Left lung (tissue), 10 donors: ENCODE data around the gene DDX25. TPM values are rescaled to one million over a fixed set of nuclear protein-coding genes. Genes with fewer than 3 reads are reported as not detected.
A peak's percentile ranks its signal among the peaks of the same experiment; 100 is the strongest.

Experiments
- ATAC-seq: fragments of 200-7000 bp; cut with Tn5 transposase; one replicate; pipeline ENCODE4 v1.9.1; 2020; ENCODE audit warnings: moderate library complexity
- DNase-seq, 4 donors: peaks; one replicate each; pipeline ENCODE4 v3.0.0-alpha.2; 2013 to 2020
- H3K27ac ChIP-seq, 2 donors: fragments of 200-600 bp; sonication (generic) in 1 of 2; one replicate each; pipeline versions ENCODE4 v1.5.0 to v1.8.0; 2020 to 2021
- H3K27me3 ChIP-seq, 2 donors: fragments of 200-600 bp; sonication (generic) in 1 of 2; one replicate each; pipeline versions ENCODE4 v1.5.0 to v1.8.0; 2020 to 2021
- H3K36me3 ChIP-seq, 2 donors: fragments of 200-600 bp; sonication (generic) in 1 of 2; one replicate each; pipeline versions ENCODE4 v1.5.0 to v1.8.0; 2020 to 2021
- H3K4me1 ChIP-seq, 2 donors: fragments of 200-600 bp; one replicate each; pipeline ENCODE4 v1.8.0; 2021
- H3K4me3 ChIP-seq, 2 donors: fragments of 200-600 bp; sonication (generic) in 1 of 2; one replicate each; pipeline versions ENCODE4 v1.5.0 to v1.8.0; 2020 to 2021; ENCODE audit warnings: mild to moderate bottlenecking in 1 of 2
- H3K9me3 ChIP-seq, 2 donors: fragments of 200-600 bp; sonication (generic) in 1 of 2; one replicate each; pipeline versions ENCODE4 v1.5.0 to v1.8.0; 2020 to 2021
- intact Hi-C, 2 donors: fragments of 100-400 bp; cut with DNase I; formaldehyde crosslinking; loops; one replicate each; pipeline versions ENCODE4 v1.11.2 to v1.14.2; 2022
- polyA plus RNA-seq, 6 donors: library from polyadenylated mRNA; unstranded; fragments of 120-200 nt; gene quantifications; one replicate each; pipeline ENCODE4 v1.2.1, GENCODE V29; 2013; ENCODE audit not compliant: insufficient read length in 6 of 6
- total RNA-seq, 2 donors: library from RNA; stranded (reverse); fragmentation: NEBNext Ultra II Directional; extraction: Animal tissue kit (Norgen Biotek cat#: 25700); gene quantifications; one replicate each; pipeline ENCODE4 v1.2.1, GENCODE V29; 2021
- TF ChIP-seq, protein P1 (sequence below), 2 donors: fragments of 200-600 bp; sonication (generic) in 1 of 2; IDR thresholded peaks; one replicate each; pipeline versions ENCODE4 v1.5.0 to v1.8.0; 2021; ENCODE audit warnings: antibody characterized with exemption in 2 of 2
- donor health status: DM: no; HTN: yes; CAD: no.
- donor health status: DM: no; HTN: no; CAD: no.

The DDX25 gene
- total and polyA plus RNA-seq, 8 donors = 0.47 to 2.5 (median 2.0) TPM; not detected in 1

DNA sequence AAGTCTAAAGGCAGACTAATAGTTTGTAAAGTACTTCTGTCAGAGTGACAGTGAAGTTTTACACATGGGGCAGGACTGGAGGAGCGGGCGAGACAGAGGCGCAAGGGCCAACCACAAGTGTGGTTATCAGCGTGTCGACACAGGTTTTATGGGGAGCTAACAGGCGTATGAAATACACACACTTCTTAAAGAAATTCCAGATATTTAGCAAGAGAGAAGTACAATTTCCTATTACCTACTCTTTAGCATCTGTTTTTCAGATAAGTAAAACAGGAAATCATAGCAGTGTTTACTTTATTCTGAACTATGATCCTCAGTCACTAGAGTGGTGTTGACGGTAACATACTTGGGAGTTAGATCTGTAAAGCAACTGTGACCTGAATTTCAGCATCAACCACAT, 64.0 kb downstream of the DDX25 start:
- H3K36me3 ChIP-seq = no peaks in the 10 kb centered on the region
- H3K4me1 ChIP-seq = peaks cover 0 to 8% of the 10 kb centered on the region in 2 donors
- intact Hi-C loops = no loop called here
- H3K4me3 ChIP-seq = no peak overlapping the region
- no peaks in the 10 kb centered on the region for H3K9me3 ChIP-seq
- peak in 2 of 4 donors; percentile 77 to 86 for DNase-seq
- ATAC-seq = peak; percentile 80
- peak overlapping the region in 1 of 2 donors; percentile 19 for H3K27ac ChIP-seq
- TF ChIP-seq, protein P1, sequence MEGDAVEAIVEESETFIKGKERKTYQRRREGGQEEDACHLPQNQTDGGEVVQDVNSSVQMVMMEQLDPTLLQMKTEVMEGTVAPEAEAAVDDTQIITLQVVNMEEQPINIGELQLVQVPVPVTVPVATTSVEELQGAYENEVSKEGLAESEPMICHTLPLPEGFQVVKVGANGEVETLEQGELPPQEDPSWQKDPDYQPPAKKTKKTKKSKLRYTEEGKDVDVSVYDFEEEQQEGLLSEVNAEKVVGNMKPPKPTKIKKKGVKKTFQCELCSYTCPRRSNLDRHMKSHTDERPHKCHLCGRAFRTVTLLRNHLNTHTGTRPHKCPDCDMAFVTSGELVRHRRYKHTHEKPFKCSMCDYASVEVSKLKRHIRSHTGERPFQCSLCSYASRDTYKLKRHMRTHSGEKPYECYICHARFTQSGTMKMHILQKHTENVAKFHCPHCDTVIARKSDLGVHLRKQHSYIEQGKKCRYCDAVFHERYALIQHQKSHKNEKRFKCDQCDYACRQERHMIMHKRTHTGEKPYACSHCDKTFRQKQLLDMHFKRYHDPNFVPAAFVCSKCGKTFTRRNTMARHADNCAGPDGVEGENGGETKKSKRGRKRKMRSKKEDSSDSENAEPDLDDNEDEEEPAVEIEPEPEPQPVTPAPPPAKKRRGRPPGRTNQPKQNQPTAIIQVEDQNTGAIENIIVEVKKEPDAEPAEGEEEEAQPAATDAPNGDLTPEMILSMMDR (IDR thresholded peaks at IDR 0.05) = no peak
- no peaks in the 10 kb centered on the region for H3K27me3 ChIP-seq

DNA sequence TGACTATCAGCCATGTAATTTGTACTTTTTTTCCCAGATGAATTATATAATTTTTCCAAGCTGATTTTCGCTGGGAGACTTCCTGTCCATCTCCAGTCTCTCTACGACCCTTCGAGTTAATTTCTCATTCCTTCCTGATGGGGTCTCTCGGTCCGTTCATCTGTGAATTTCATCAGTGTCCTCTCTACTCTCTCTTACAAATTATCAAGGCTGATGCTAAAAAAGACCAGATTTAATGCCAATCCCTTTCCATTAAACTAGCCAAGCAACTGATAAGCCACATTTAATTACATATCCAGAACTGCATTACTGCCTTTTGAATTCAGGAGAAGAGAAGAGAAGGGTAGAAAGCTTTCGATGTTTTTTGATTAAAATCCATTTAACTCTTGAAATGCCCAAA, 67.3 kb downstream of the DDX25 start:
- H3K4me3 ChIP-seq = no peak overlapping the region
- intact Hi-C loops = no loop called here
- H3K9me3 ChIP-seq = no peaks in the 10 kb centered on the region
- peaks cover 0 to 8% of the 10 kb centered on the region in 2 donors for H3K4me1 ChIP-seq
- ATAC-seq (no peak), DNase-seq (peak in 1 of 4 donors; percentile 51)
- TF ChIP-seq, protein P1 (IDR thresholded peaks at IDR 0.05) = no peak
- H3K27ac ChIP-seq = no peak overlapping the region
- no peaks in the 10 kb centered on the region for H3K36me3 ChIP-seq
- no peaks in the 10 kb centered on the region for H3K27me3 ChIP-seq

DNA sequence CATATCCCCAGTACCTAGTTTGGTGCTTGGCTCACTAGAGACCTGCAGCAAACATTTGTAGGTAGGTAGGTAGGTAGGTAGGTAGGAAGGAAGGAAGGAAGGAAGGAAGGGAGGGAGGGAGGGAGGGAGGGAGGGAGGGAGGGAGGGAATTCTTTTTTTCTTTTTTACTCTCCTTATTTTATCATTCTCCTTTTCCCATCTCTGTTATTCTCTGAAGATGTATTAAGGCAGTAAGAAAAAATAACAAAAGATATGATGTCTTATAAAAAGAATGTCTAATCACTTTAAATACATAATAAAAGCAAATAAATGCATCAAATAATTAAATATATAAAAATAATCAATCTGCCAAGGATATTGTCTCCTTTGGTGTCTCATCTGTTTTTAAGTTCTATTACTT, 70.0 kb downstream of the DDX25 start:
- intact Hi-C loops = no loop called here
- ATAC-seq (no peak), DNase-seq (no peak)
- Histone ChIP-seq H3K9me3 (no peaks in the 10 kb centered on the region), H3K27ac (no peak overlapping the region), H3K4me1 (no peaks in the 10 kb centered on the region), H3K27me3 (no peaks in the 10 kb centered on the region), H3K36me3 (no peaks in the 10 kb centered on the region), H3K4me3 (no peak overlapping the region)
- TF ChIP-seq, protein P1 (IDR thresholded peaks at IDR 0.05) = no peak

DNA sequence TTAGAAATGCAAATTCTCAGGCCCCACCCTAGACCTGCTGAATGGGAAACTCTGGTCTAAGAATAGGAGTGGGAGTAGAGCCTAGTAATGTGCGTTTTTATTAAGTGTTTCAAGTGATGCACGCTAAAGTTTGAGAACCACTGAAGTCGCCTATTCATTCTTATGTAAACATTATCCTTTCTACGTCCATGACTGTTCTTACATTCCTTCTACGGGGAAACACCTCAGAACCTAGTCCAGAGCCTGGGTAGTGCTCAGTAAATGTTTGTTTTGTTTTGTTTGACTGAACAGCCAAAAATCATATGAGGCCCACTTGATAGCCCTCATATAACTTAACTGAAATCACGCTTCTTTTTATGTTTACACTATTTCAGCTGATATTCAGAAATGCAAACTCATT, 71.3 kb downstream of the DDX25 start:
- Histone ChIP-seq H3K4me1 (no peaks in the 10 kb centered on the region), H3K27me3 (no peaks in the 10 kb centered on the region), H3K36me3 (no peaks in the 10 kb centered on the region), H3K4me3 (no peak overlapping the region), H3K27ac (no peak overlapping the region), H3K9me3 (no peaks in the 10 kb centered on the region)
- intact Hi-C loops = no loop called here
- DNase-seq = no peak
- TF ChIP-seq, protein P1 (IDR thresholded peaks at IDR 0.05) = no peak
- peak; percentile 96 for ATAC-seq

DNA sequence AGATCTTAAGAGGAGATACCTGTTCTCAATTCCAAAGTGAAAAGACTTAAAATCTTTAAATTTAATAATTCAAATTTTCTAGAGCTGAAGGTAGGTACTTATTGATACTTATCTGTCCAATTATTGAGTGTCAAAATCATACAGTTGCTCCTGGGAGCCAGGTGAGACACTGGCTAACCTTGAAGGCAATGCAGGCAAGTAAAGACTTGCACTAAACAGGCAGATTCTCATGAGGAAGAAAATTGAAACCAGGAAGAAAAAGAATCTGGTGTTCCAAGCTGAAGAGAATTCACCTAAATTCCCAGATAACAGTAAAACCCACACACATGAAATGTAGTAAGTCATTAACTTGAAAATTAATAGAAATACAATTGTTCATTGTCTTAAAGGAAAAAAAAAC, 71.8 kb downstream of the DDX25 start:
- intact Hi-C loops = no loop called here
- DNase-seq (no peak), ATAC-seq (no peak)
- TF ChIP-seq, protein P1 (IDR thresholded peaks at IDR 0.05) = no peak
- no peaks in the 10 kb centered on the region for H3K9me3 ChIP-seq
- no peaks in the 10 kb centered on the region for H3K4me1 ChIP-seq
- H3K27me3 ChIP-seq = no peaks in the 10 kb centered on the region
- H3K4me3 ChIP-seq = no peak overlapping the region
- H3K36me3 ChIP-seq = no peaks in the 10 kb centered on the region
- no peak overlapping the region for H3K27ac ChIP-seq
